SK-N-SH (cell line): Measurements from ENCODE around the gene PPP1R3D. TPM values are rescaled to one million over a fixed set of nuclear protein-coding genes. Genes with fewer than 3 reads are reported as not detected.

Experiments
- CTCF ChIA-PET: fragments of 300-600, 350-600 bp; formaldehyde crosslinking; extraction: SDS; loops from one replicate; lab custom pipeline; 2021; lab: Yijun Ruan, JAX
- POLR2A ChIA-PET: fragments of 350-600 bp; sonication (Branson Sonifier 250); formaldehyde crosslinking; extraction: SDS; loops from one replicate; lab custom pipeline; 2020; ENCODE audit warnings: antibody characterized with exemption, inconsistent platforms; lab: Yijun Ruan, JAX
- DNase-seq: peaks from one replicate; pipeline ENCODE4 v3.0.0; 2012
- H2AFZ ChIP-seq: fragments of 200-600 bp; sonication (generic); 2 replicates; pipeline ENCODE4 v1.8.1; 2016; ENCODE audit warnings: antibody characterized with exemption, mild to moderate bottlenecking, low read depth
- H3F3A ChIP-seq: fragments of 200-600 bp; sonication (generic); replicated peaks from 2 replicates; pipeline ENCODE3; 2016; ENCODE audit warnings: antibody characterized with exemption, mild to moderate bottlenecking; ENCODE audit not compliant: insufficient read depth
- H3K27ac ChIP-seq, 2 experiments: fragments of 200-500 bp in 1 of 2; fragments of 200-600 bp in 1 of 2; sonication (Bioruptor generic) in 1 of 2; sonication (generic), shearing (Covaris generic) in 1 of 2; 2 replicates each; pipeline versions ENCODE4 v1.5.1 to v1.6.1; 2014 to 2016; ENCODE audit warnings: low read depth in 2 of 2, inconsistent platforms in 1 of 2, low read length in 1 of 2, mild to moderate bottlenecking in 1 of 2, mixed read lengths in 1 of 2
- H3K27me3 ChIP-seq: fragments of 200-600 bp; sonication (generic), shearing (Covaris generic); 2 replicates; pipeline ENCODE4 v1.6.1; 2016; ENCODE audit warnings: mixed run types; ENCODE audit not compliant: insufficient read depth
- H3K36me3 ChIP-seq, 2 experiments: fragments of 200-500 bp in 1 of 2; fragments of 200-600 bp in 1 of 2; sonication (Bioruptor generic) in 1 of 2; sonication (generic) in 1 of 2; replicated peaks in 1 of 2; 2 replicates each; pipeline versions ENCODE3 to v1.5.1; 2014 to 2016; ENCODE audit warnings: low read length in 1 of 2, mild to moderate bottlenecking in 1 of 2; ENCODE audit not compliant: insufficient read depth in 2 of 2, control insufficient read depth in 1 of 2
- H3K4me1 ChIP-seq, 2 experiments: fragments of 200-500 bp in 1 of 2; fragments of 200-600 bp in 1 of 2; sonication (Bioruptor generic) in 1 of 2; sonication (generic), shearing (Covaris generic) in 1 of 2; 2 replicates each; pipeline versions ENCODE4 v1.5.1 to v1.6.1; 2014 to 2016; ENCODE audit warnings: low read depth in 1 of 2, low read length in 1 of 2, mixed run types in 1 of 2; ENCODE audit not compliant: insufficient read depth in 2 of 2, control insufficient read depth in 1 of 2
- H3K4me2 ChIP-seq: fragments of 200-600 bp; sonication (generic), shearing (Covaris generic); 2 replicates; pipeline ENCODE4 v1.6.1; 2017; ENCODE audit warnings: mixed run types
- H3K4me3 ChIP-seq, 2 experiments: fragments of 200-500 bp in 1 of 2; fragments of 200-600 bp in 1 of 2; sonication (Bioruptor generic) in 1 of 2; sonication (generic), shearing (Covaris generic) in 1 of 2; 2 replicates each; pipeline versions ENCODE4 v1.5.1 to v1.8.1; 2014 to 2016; ENCODE audit warnings: low read depth in 2 of 2, inconsistent platforms in 1 of 2, low read length in 1 of 2, mild to moderate bottlenecking in 1 of 2, mixed read lengths in 1 of 2, moderate library complexity in 1 of 2
- H3K79me2 ChIP-seq: fragments of 200-600 bp; sonication (generic); 2 replicates; pipeline ENCODE4 v1.8.1; 2017; ENCODE audit warnings: mild to moderate bottlenecking; ENCODE audit not compliant: insufficient read depth
- H3K9ac ChIP-seq: fragments of 200-600 bp; sonication (generic); 2 replicates; pipeline ENCODE4 v1.6.1; 2017; ENCODE audit warnings: mixed run types
- H3K9me2 ChIP-seq: fragments of 200-600 bp; sonication (generic); 2 replicates; pipeline ENCODE4 v1.6.1; 2017; ENCODE audit warnings: mixed run types
- H3K9me3 ChIP-seq: fragments of 200-600 bp; sonication (generic); 2 replicates; pipeline ENCODE4 v1.6.1; 2017; ENCODE audit warnings: mixed run types, mild to moderate bottlenecking, moderate library complexity
- H4K20me1 ChIP-seq: fragments of 200-600 bp; sonication (generic); 2 replicates; pipeline ENCODE4 v1.6.1; 2017; ENCODE audit warnings: mild to moderate bottlenecking, mixed run types; ENCODE audit not compliant: insufficient read depth
- CHD2 ChIP-seq: fragments of 150-350 bp; IDR thresholded peaks from 2 replicates; pipeline ENCODE4 v1.6.1; 2018; ENCODE audit warnings: low read length; ENCODE audit not compliant: partially characterized antibody
- CTCF ChIP-seq: fragments of 200-600 bp; sonication (generic); IDR thresholded peaks from 2 replicates; pipeline ENCODE4 v1.6.1; 2017; ENCODE audit warnings: antibody characterized with exemption, mild to moderate bottlenecking, moderate library complexity
- FOXM1 ChIP-seq: IDR thresholded peaks from 2 replicates; pipeline ENCODE4 v1.4.0; 2012; ENCODE audit warnings: low read depth, mild to moderate bottlenecking
- GATA2 ChIP-seq: sonication (generic); formaldehyde crosslinking; IDR thresholded peaks from 2 replicates; pipeline ENCODE4 v1.5.0; 2020; ENCODE audit warnings: mild to moderate bottlenecking, missing genetic modification reagents
- IRF3 ChIP-seq: fragments of 150-350 bp; IDR thresholded peaks from 2 replicates; pipeline ENCODE4 v1.6.1; 2016; ENCODE audit warnings: mild to moderate bottlenecking, low read depth, low read length
- MAX ChIP-seq: IDR thresholded peaks from 2 replicates; pipeline ENCODE4 v1.4.0; 2012; ENCODE audit warnings: low read depth
- MXI1 ChIP-seq: IDR thresholded peaks from 2 replicates; pipeline ENCODE4 v1.6.1; 2012; ENCODE audit warnings: mild to moderate bottlenecking, low read depth, low read length, improper control_type of control experiment
- NRF1 ChIP-seq: IDR thresholded peaks from 2 replicates; pipeline ENCODE4 v1.6.1; 2012; ENCODE audit warnings: low read depth, mild to moderate bottlenecking, low read length
- RAD21 ChIP-seq: IDR thresholded peaks from 2 replicates; pipeline ENCODE4 v1.6.1; 2012; ENCODE audit warnings: mild to moderate bottlenecking, low read length
- REST ChIP-seq: IDR thresholded peaks from 2 replicates; pipeline ENCODE4 v1.6.1; 2012; ENCODE audit warnings: mild to moderate bottlenecking, low read depth, low read length, moderate library complexity
- RXRA ChIP-seq: IDR thresholded peaks from 2 replicates; pipeline ENCODE4 v1.4.0; 2012; ENCODE audit warnings: low read depth, mild to moderate bottlenecking, borderline replicate concordance
- SMC3 ChIP-seq: IDR thresholded peaks from 2 replicates; pipeline ENCODE4 v1.6.1; 2012; ENCODE audit warnings: low read depth, low read length, improper control_type of control experiment
- TAF1 ChIP-seq: IDR thresholded peaks from 2 replicates; pipeline ENCODE4 v1.6.1; 2012; ENCODE audit warnings: low read depth, mild to moderate bottlenecking, low read length, moderate library complexity, borderline replicate concordance
- USF2 ChIP-seq: fragments of 150-350 bp; IDR thresholded peaks from 2 replicates; pipeline ENCODE4 v1.6.1; 2017; ENCODE audit warnings: antibody characterized with exemption, low read length, low read depth, borderline replicate concordance
- YY1 ChIP-seq: IDR thresholded peaks from 2 replicates; pipeline ENCODE4 v1.4.0; 2012; ENCODE audit warnings: low read depth, mild to moderate bottlenecking
- ZBTB33 ChIP-seq: IDR thresholded peaks from 2 replicates; pipeline ENCODE4 v1.4.0; 2012; ENCODE audit warnings: low read depth, borderline replicate concordance
- WGBS: methylation state at CpG from one replicate; pipeline ENCODE4 v1.1.6; 2017; ENCODE audit warnings: low lambda C conversion rate; 5-methylcytosine and 5-hydroxymethylcytosine counted together
- polyA plus RNA-seq, 3 experiments: library from polyadenylated mRNA; depleted of rRNA; stranded (reverse); fragments of >200 nt; gene quantifications; 2 replicates each; pipeline ENCODE4 v1.2.3, GENCODE V29; 2012

PPP1R3D gene
- polyA plus RNA-seq, 1 of the 3 experiments (the other 2 are of a cell fraction) = 0.87 TPM

- DNase-seq = no peak
- H3K27me3 ChIP-seq = no peaks in the 10 kb centered on the region
- H3K9me2 ChIP-seq = no peaks in the 10 kb centered on the region; the same call in 1 of the 2 replicates
- no peaks in the 10 kb centered on the region for H3F3A ChIP-seq
- H3K27ac ChIP-seq = no peak overlapping the region
- H3K4me3 ChIP-seq = no peak overlapping the region
- no peaks in the 10 kb centered on the region for H3K79me2 ChIP-seq
- no peak overlapping the region for H2AFZ ChIP-seq
- TF ChIP-seq RXRA = no peak
- no peak for TF ChIP-seq REST
- TF ChIP-seq CHD2 = no peak
- TF ChIP-seq, all 33 proteins: peak for 0
- ChIA-PET CTCF (interaction anchor here (1.2 to 2.2 kb wide), 2 partner anchors 9 to 75 kb away, joined by 4 to 12 read pairs; partner anchors contain the start of gene SYCP2), POLR2A (no interaction called here)
- Histone ChIP-seq H3K9ac (no peak overlapping the region), H4K20me1 (no peaks in the 10 kb centered on the region), H3K9me3 (no peaks in the 10 kb centered on the region), H3K4me1 (no peaks in the 10 kb centered on the region; a peak in 1 of 4 replicates), H3K36me3 (no peaks in the 10 kb centered on the region), H3K4me2 (no peak overlapping the region)
- WGBS = 59% methylated on average over 1 of the region's 1 CpG
These were observed 14.7 kb downstream of the PPP1R3D start for GRCh38 chr20:59925359-59925758.

GRCh38 chr20:59923514-59923913 lies 16.6 kb downstream of the PPP1R3D start:
- Histone ChIP-seq H3K4me1 (no peaks in the 10 kb centered on the region; a peak in 1 of 4 replicates), H3F3A (no peaks in the 10 kb centered on the region), H3K9ac (no peak overlapping the region), H3K9me2 (no peaks in the 10 kb centered on the region; the same call in 1 of the 2 replicates), H4K20me1 (no peaks in the 10 kb centered on the region), H3K27me3 (no peaks in the 10 kb centered on the region), H3K4me3 (no peak overlapping the region), H3K27ac (no peak overlapping the region), H3K36me3 (peaks cover 0 to 4% of the 10 kb centered on the region in 2 experiments), H2AFZ (no peak overlapping the region), H3K4me2 (no peak overlapping the region), H3K9me3 (no peaks in the 10 kb centered on the region), H3K79me2 (no peaks in the 10 kb centered on the region)
- ChIA-PET POLR2A (no interaction called here), CTCF (interaction anchor here (2.6 kb wide), 1 partner anchor 10 kb away, joined by 13 read pairs; the partner anchor contains the start of gene SYCP2)
- 96% methylated on average over 1 of the region's 1 CpG for WGBS
- no peak for DNase-seq
- TF ChIP-seq MAX (no peak), RXRA (no peak), FOXM1 (no peak), RAD21 (no peak), CHD2 (no peak), TAF1 (no peak), MXI1 (no peak), USF2 (no peak), YY1 (no peak), IRF3 (no peak), SMC3 (no peak), CTCF (no peak), GATA2 (CRISPR knock-in tag) (no peak), NRF1 (no peak), ZBTB33 (no peak)
